ENCODE measurements around the gene WNT2.
"Not testable (repeated sequence)": the region's sequence is repeated elsewhere in the genome, so short reads cannot be mapped to it uniquely, and the experiment has no call there.

Gene WNT2

GRCh38 chr7:117302396-117302795 is 20.5 kb downstream of the WNT2 start:
- DNase-seq: no peak

DNA sequence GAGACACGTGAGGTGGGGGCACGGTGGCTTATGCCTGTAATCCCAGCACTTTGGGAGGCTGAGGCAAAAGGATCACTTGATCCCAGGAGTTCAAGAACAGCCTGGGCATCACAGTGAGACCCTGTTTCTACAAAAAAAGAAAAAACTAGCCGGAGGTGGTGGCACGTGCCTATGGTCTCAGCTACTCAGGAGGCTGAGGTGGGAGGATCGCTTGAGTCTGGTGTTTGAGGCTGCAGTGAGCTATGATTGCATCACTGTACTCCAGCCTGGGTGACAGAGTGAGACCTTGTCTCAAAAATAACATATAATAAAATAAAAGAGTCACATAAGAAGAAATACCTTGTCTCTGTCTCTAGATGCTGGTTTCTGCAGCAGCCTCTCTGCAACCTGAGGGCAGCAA is 22.4 kb downstream of the WNT2 start:
- not testable (repeated sequence) for DNase-seq

DNA sequence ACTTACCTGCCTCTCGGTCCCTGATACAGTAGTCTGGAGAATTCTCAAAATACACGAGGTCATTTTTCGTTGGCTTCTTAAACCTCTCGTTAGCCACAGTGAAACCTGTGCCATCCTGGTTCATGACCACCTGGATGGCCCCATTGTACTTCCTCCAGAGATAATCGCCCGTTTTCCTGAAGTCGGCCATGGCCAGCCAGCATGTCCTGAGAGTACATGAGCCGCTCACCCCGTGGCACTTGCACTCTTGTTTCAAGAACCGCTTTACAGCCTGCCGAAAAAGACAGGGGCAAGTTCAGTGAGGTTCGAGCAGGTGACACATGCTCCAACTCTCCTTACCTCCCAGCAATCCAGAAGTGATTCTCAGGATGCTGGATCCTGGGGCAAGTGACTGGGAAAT is 25.3 kb downstream of the WNT2 start:
- no peak for DNase-seq

DNA sequence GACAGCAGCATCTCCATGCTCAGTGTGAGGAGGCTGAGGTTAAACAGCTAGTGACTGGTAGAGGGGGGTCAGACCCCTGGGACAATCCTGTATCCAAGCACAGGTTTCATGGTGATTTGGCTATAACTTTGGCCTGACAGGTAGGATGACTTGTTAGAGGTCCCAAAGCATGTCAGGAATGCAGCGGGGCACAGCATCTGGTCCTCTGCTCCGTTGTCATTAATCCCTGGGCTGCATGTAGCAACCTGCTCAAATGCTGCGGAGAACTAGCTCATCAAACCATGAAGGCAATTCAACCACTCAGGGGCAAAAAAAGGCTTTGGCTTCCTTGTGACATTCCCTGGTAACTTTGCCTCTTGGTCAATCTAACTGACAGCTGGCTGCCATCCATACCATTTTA is 26.8 kb downstream of the WNT2 start:
- no peak for DNase-seq

GRCh38 chr7:117285826-117286225 is 37.0 kb downstream of the WNT2 start:
- no peak for DNase-seq

GRCh38 chr7:117284692-117285091 is 38.2 kb downstream of the WNT2 start:
- DNase-seq: no peak

DNA sequence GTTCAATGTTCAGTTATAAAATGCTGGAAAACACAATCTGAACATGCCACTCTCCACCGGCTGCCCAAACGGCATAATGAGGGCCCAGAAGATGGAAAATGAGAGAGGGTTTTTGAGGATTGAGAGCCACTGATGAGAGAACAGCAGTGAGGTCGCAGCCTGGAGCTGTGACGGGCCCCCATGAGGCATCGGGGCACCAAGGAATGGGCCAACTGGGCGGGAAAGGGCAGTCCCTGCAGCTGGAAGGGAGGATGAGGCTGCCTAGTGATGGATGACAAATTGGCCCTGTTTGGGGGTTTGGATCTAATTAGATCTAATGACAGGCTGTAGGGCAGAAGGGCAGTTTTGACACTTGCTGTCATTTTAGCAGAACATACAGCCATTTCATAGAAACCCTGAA is 39.1 kb downstream of the WNT2 start:
- DNase-seq: no peak

- DNase-seq: no peak
Observed at GRCh38 chr7:117283371-117283770, 39.5 kb downstream of the WNT2 start.

- no peak for DNase-seq
Observed at GRCh38 chr7:117282239-117282812, 40.5 kb downstream of the WNT2 start.

DNA sequence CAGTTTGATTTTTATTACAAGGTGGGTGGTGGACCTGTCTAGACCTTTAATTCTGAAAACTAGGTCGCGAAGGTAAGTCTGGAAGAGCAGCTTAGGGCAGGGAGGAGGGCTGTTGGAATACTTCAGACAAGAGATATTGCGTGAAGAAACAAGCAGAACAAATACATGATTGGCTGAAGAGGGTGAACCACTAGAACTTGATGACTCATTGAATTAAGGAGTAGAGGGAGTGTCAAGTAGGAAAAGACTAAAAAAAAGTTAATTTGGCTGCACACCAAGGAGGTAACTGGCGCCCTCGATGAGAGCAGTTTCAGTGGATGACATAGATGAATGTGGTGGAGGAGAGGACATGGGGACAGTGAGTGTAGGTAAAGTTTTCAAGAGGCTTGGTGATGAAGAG is 41.3 kb downstream of the WNT2 start:
- no peak for DNase-seq

DNA sequence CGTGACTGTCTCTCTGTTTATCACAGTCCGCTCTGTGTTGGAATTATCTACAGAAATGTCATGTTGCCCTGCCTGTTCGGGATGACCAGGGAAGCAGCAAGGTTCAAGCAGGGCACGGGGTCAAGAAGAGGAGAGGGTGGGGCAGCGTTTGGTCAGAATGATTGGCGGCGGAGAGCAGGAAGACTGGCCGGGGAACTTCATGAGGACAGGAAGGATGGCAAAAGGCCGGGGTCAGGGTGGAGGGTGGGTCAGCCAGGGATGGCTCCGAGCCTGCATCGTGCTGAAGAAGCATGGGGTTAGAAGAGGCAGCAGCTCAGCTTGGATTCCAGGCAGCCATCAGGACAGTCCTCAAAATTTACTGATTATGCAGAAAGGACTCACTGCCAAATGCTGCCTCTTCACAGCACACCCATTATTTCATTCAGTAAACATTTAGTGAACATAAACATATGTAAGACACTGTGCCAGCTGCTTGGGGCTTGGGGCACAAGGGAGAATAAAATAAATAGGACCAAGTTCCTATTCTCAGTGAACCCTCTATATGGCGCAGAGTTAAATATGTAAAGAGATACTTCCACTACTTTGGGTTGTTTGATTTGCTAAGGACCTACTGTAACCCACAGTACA is 42.8 kb downstream of the WNT2 start:
- DNase-seq: no peak

DNA sequence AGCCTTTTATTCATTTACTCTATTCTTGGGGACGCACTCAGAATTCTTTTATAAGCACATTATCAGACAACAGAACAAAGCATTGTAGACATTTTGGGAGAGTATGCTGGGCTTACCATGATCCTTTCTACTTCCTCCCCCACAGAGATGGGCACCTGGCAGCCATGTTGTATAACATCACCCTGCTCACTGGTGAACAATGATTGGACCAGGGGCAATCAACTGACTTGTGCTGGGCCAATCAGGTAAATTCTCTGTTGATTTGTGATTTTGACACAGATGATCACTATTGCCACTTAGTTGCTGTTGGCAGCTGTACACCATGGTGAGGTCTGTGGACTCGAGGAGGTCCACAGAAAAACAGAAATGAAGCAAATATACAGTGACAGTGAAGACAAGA is 43.7 kb downstream of the WNT2 start:
- DNase-seq: no peak

GRCh38 chr7:117278040-117278439 is 44.8 kb downstream of the WNT2 start:
- no peak for DNase-seq

DNA sequence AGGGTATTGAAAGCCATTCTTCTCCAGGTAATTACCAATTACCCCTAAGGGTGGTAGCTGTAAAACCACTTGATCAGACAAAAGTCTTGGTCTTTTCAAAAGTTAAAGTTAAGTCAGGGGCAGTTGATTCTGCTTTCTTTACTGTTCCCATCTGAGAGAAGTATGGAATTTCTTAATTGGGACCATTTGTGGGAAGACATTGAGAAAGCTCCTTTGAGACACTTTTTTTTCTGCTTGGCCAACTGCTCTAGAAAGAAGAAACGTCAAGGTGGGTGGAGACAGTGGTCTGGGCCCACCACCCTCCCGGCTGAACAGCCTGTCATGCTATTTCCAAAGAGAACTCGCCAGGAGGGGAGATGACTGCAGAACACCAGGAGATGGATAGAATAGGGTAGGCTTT is 45.3 kb downstream of the WNT2 start:
- no peak for DNase-seq

DNA sequence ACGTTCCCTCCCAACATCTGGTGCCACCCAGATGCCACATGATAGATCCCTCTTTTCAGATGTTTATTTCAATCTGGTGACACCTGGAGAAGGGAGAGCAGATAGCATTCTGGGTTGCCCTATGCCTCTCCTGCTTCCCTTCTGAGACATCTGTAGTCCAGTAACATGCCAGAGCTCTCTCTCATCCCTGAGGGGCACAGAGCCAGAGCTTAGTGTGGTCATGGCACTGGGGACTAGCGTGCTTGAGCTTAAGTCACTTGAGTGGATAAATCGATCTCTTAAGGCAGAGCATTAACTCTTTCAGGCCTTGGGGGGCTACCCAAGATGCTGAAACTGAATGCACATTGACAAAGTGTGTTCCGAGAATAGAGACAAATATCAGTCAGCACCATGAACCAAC is 47.9 kb downstream of the WNT2 start:
- DNase-seq: no peak

GRCh38 chr7:117273814-117274225 is 49.0 kb downstream of the WNT2 start:
- DNase-seq: no peak

DNA sequence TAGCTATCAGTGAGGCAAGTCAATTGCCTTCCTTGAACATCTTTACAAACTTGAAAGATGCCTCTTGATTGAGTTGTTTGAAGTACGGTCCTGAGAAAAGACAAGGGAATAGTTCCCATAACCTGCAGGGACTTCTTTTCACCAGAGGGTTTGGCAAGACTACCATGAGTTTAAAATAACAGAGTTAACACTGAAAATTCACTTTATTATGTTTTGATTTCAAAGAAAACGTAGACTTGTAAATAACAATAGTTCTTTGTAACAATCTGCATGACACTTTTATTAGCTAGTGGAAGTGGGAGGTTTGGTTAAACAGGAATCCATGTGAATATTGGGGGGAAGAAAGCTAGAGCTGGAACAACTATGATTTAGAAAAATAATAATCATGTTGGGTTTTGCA is 49.5 kb downstream of the WNT2 start:
- DNase-seq: no peak

DNA sequence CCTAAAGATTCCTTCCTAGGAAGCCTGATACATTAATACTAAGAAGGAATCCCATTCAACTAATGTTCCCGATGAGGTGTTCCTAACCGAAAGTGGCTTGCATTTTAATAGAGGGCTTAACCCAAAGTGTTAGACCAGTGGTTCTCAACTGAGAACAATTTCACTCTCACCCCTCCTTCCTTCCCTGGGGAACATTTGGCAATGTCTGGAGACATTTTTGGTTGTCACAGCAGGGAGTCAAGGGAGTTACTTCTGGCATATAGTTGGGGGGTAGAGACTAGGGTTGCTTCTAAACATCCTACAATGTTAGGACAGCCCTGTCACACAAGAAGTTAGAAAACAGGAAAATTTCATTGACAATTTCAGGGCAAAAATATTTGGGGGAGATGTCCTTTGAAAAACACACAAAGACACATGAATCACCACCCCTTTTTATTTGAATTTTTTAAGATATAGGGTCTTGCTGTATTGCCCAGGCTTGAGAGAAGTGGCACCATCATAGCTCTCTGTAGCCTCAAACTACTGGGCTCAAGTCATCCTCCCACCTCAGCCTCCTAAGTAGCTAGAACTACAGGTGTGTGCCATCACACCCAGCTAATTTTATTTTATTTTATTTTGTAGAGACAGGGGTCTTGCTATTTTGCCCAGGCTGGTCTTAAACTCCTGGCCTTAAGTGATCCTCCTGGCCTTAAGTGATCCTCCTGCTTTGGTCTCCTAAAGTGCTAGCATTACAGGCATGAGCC is 50.7 kb downstream of the WNT2 start:
- DNase-seq: no peak

- no peak for DNase-seq
Observed at GRCh38 chr7:117271566-117271965, 51.3 kb downstream of the WNT2 start.

DNA sequence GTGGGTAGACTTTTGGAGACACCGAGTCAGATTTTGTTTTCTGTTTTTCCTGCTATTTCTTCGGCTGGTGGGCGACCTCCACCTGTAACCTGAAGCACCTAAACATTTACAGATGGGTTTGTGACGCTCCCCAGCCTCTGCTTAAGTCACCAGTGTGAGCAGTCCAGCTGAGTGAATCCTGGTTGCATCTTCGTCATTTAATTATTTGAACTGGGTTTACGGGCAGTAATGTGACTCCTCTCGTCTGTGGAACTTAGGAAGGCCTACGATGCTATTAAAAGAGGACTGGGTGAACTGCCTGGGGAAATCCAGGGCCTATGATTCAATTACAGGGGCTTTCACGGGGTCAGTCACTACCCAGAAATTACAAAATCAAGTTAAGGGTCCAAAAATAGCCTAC is 52.5 kb downstream of the WNT2 start:
- DNase-seq: no peak

DNA sequence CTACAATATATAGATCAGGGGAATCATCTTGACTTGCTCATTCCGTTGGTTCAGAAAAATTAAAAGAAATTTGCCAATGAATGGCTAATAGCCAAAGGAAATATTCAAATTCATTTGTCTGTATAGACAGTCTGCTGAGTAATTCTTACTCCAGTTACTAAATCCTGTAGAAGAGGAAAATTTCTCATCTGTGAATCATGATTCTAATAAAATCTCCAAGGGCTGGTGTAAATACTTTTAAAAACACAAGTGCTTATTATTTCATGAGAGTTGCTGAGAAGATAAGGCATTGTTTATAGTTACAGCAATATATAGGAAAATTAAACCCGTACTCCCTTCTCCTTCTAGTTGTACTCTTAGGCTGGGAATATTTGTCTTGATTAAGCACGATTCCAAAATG is 53.0 kb downstream of the WNT2 start:
- DNase-seq: no peak

DNA sequence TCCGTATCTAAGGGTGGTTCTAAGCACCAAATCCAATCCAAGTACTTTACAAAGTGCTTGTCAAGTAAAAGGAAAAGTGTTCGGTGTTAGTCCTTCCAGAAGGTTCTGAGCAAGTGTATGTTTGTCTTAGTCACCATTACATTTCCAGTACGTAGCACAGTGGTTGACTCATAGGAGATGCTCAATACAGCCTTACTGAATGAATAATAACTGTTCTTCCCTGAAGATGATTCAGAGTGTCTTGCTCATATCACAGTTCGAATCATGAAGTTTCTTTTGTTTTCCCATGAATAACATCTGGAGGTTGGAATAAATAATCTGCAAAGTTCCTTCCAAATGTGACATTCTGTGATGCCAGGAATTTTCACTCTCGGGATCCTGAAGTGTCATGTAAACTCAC is 53.4 kb downstream of the WNT2 start:
- no peak for DNase-seq

DNA sequence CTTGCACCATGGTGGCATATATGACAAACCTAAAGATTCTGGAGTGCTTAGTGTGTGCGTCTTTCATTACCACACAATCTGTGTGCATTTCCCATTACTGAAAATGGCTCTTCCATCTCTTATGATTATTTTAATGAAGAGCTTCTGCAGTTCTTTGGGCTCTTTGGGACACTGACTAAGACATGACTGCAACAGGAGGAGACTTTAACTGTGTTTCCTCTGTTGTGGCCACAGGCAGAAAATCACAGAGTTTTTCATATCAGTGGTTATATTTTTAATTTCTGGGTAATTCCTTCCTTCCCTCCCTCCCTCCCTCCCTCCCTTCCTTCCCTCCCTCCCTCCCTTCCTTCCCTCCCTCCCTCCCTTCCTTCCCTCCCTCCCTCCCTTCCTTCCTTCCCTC is 58.1 kb downstream of the WNT2 start:
- DNase-seq: no peak

DNA sequence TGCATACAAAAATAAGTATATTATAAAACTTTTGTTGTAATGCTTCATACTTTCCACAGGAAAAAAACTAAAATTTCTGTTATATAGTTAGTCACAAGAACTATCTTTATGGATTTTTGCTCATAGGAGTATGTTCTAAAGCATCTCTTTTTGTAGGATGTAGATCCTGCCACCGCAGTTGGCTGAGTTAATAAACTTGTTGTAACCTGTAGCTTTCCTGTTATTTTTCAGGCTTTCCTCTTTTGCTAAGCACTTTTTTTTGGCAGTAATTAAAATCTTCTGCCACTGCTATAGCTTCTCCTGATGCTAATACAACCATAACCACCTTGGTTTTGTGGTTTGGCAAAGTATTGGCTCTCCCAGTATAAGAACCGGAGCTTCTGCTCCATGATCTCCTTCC is 60.3 kb downstream of the WNT2 start:
- DNase-seq: no peak

DNA sequence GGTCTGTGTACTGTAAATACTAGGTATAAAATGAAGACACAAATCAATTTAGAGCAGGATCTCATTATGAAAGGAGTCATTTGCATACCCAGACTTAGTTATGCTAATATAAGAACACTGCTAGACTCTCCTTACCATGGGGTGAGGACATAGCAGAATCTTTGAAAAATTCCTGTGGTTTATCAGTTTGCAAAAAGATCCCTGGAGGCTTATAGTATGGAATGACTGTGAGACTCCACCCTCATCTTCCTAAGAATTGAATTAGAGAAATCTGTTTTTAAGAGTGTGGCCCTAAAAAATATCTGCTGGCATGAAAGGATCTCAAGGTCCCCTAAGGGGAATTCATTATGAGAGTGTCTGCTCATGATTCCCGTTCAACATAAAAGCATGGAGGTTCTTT is 63.2 kb downstream of the WNT2 start:
- DNase-seq: no peak

Data from NCI-H1436 (cell line).